ENCODE results near the gene EGLN2.

DNA sequence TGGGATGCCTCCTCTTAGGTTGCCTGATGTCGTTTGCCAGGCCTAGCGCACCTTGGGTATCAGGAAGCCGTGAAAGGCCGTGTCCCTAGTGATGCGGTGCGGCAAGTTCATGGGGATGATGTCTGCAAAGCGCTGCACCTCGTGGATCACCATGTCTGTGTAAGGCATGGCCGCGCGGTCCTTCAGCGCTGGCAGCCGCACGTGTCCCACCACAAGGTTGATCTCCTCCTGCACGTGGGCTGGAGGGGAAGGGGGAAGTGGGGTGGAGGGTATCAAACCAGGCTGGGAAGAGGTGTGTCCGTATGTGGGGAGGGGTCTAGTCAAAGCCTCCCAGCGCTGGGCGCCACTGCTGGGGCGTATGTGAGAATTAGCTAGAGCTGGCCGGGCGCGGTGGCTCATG lies 23.2 kb downstream of the EGLN2 start:
- TF ChIP-seq POLR2AphosphoS5 (IDR thresholded peaks at IDR 0.05; ENCODE audit: insufficient read depth, low read depth, low read length) (no peak), EZH2 (IDR thresholded peaks at IDR 0.05; ENCODE audit: borderline replicate concordance, low read depth, low read length, severe bottlenecking) (no peak), POLR2A (IDR thresholded peaks at IDR 0.05; ENCODE audit: low read depth, low read length) (no peak), FOS (IDR thresholded peaks at IDR 0.05; ENCODE audit: borderline replicate concordance, insufficient read depth, low read length) (no peak), JUN (IDR thresholded peaks at IDR 0.05; ENCODE audit: borderline replicate concordance, insufficient read depth, insufficient read length, low read depth) (no peak), MYC (IDR thresholded peaks at IDR 0.05; ENCODE audit: low read depth, low read length) (no peak), GATA2 (IDR thresholded peaks at IDR 0.05; ENCODE audit: insufficient read depth, insufficient read length, low read depth, low read length) (no peak)
- TF ChIP-seq, protein P1, sequence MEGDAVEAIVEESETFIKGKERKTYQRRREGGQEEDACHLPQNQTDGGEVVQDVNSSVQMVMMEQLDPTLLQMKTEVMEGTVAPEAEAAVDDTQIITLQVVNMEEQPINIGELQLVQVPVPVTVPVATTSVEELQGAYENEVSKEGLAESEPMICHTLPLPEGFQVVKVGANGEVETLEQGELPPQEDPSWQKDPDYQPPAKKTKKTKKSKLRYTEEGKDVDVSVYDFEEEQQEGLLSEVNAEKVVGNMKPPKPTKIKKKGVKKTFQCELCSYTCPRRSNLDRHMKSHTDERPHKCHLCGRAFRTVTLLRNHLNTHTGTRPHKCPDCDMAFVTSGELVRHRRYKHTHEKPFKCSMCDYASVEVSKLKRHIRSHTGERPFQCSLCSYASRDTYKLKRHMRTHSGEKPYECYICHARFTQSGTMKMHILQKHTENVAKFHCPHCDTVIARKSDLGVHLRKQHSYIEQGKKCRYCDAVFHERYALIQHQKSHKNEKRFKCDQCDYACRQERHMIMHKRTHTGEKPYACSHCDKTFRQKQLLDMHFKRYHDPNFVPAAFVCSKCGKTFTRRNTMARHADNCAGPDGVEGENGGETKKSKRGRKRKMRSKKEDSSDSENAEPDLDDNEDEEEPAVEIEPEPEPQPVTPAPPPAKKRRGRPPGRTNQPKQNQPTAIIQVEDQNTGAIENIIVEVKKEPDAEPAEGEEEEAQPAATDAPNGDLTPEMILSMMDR (IDR thresholded peaks at IDR 0.05; ENCODE audit: extremely low read depth in 1 of 2, insufficient read depth in 1 of 2, low read depth in 1 of 2, low read length in 2 of 2): no peak
- TF ChIP-seq, protein P2, sequence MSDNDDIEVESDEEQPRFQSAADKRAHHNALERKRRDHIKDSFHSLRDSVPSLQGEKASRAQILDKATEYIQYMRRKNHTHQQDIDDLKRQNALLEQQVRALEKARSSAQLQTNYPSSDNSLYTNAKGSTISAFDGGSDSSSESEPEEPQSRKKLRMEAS (IDR thresholded peaks at IDR 0.05; ENCODE audit: insufficient read depth, insufficient read length): no peak

All from endothelial cell of umbilical vein (primary cell).